Measurements from ENCODE around the gene HNRNPUL1.
A peak's percentile ranks its signal among the peaks of the same experiment; 100 is the strongest.

Gene HNRNPUL1

DNA sequence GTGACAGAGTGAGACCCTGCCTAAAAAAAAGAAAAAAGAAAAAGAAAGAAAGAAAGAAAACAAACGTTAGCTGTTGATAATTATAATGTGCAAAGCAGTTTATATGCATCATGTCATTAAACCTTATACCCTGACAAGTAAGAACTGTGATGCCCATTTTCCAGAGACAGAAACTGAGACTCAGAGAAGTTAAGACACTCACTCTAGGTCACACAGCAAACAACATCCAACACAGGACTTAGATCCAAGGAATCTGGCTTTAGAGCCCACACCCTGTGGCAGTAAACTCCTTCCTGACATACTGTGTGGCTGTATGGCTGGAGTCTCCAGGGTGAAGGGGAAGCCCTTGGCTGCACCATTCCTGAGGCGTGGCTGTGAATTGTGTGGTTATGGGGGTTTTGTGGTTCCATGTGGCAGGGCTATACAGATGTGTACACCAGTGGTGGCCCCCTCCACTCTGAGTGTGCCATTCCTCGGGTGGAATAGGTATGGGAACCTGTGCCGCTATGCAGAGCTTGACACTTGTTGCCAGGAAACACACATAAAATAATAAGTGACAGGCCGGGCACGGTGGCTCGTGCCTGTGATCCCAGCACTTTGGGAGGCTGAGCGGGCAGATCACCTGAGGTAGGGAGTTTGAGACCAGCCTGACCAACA is 29.5 kb upstream of the HNRNPUL1 start:
- no peak for DNase-seq

DNA sequence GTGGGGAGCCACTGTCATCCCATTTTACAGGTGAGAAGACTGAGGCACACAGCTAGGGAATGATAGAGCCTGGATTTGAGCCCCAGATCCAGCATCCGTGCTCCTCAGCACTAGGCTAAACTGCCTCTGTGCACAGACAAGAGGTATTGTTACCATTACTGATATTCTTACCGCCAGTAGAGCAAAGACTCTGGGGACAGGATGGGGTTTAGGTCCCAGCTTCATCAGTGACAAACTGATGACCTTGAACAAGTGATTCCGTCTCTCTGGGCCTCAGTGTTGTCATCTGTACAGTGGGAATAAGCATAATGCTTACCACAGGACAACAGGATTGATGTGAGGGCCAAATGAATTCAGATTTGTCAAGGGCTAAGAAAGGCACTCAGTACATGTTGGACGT is 28.7 kb upstream of the HNRNPUL1 start:
- DNase-seq: no peak

DNA sequence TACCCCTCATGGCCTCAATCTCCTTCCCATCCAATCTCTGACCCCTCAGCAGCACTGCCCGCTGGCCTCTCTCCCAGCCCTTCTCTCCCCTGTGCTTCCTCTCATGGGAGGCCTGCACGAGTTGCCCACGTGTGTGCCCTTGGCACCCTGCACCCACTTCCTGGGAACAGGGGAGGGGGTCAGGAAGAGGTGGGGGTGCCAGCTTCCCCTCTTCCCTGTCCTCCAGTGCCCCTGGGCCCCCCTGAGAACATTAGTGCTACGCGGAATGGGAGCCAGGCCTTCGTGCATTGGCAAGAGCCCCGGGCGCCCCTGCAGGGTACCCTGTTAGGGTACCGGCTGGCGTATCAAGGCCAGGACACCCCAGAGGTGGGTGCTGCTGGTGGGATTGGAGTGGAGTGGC is 25.9 kb upstream of the HNRNPUL1 start:
- no peak for DNase-seq

DNA sequence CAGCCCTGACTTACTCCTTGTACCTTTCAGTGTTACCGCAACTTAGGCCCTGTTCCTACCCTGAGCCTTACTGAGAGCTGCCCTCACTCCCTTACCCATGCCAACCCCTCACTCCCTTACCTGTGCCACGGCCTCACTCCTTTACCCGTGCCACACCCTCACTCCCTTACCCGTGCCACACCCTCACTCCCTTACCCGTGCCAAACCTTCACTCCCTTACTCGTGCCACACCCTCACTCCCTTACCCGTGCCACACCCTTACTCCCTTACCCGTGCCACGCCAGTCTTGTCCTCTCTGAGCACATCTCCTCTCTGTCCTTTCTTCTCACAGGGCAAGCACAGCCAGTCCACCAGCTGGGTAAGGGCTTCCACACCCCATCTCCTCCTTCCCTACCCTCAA is 24.8 kb upstream of the HNRNPUL1 start:
- no peak for DNase-seq

DNA sequence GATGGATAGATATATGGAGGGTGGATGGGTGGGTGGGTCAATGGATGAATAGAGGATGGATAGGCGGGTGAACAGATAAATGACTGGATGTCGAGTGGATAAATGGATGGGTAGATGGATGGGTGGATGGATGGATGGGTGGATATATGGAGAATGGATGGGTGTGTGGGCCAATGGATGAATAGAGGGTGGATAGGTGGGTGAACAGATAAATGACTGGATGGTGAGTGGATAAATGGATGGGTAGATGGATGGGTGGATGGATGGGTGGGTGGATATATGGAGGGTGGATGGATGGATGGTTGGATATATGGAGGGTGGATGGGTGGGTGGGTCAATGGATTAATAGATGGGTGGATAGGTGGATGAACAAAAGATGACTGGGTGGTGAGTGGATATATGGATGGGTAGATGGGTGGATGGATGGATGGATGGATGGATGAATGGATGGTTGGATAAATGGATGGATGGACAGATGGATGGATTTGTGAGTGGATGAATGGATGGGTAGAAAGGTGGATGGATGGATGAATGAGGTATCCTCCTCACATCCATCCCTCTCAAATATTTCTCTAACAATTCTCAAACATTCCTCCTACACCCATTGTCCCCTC is 24.1 kb upstream of the HNRNPUL1 start:
- no peak for DNase-seq

DNA sequence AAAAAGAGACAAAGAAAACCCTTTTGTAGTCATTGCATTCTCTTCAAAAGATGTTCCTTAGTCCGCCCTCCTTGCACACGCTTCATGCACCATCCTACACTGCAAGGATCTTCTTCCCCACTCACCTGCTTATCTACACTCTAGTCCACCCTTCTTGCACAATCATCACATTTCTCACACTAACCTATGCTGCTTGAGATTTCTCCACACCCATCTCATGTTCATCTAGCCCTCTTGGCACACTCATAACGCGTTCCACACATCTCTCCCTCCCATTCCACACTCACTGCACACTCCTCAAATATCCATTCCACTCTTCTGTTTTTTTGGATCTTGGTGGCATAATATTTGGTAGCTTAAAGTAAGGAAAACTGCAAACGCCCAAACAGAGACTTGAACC is 22.3 kb upstream of the HNRNPUL1 start:
- no peak for DNase-seq

DNA sequence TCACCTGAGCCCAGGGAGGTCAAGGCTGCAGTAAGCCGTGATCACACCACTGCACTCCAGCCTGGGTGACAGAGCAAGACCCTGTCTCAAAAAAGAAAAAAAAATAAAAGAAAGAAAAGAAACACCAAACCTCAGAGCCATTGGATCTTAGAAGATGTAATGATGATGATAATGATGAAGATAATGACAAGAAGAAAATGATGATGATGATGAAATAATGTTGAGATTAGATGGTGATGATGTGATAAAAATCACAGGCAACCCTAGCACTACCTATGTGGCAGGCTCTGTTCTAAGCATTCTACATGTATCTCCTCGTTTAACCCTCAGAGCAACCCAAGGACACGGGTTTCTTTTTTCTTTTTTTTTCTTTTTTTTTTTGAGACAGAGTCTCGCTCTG is 20.1 kb upstream of the HNRNPUL1 start:
- DNase-seq: no peak

DNA sequence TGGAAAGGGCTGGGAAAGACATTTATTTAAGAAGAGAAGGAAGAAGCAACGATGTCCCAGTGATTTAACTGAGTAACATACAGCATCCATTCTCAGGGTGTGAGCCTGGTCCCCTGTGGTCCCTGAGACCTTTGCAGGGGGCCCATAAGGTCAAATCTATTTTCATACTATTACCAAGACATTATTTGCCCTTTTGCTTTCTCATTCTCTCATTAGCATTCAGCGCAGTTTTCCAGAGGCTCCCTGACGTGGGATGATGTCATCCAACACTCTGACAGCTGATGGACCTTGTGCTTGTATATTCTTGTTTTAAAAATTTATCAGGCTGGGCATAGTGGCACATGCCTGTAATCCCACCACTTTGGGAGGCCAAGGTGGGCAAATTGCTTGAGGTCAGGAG is 18.3 kb upstream of the HNRNPUL1 start:
- DNase-seq: no peak

DNA sequence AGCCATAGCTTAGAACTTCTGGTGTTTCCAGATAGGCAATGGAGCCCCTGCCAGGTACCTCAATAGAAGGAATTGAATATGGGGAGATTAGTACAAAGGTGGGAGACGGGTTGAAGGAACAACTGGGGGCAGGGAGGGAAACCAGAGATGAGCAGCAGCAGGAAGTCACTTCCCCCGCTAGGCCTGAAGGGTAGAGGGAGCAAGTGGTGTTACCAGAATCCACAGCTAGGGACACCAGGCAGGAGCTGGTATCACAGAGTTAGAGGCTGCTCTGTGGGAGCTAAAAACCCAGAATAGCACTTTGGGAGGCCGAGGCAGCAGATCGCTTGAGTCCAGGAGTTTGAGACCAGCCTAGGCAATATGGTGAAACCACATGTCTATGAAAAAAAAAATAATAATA is 15.3 kb upstream of the HNRNPUL1 start:
- DNase-seq: no peak

DNA sequence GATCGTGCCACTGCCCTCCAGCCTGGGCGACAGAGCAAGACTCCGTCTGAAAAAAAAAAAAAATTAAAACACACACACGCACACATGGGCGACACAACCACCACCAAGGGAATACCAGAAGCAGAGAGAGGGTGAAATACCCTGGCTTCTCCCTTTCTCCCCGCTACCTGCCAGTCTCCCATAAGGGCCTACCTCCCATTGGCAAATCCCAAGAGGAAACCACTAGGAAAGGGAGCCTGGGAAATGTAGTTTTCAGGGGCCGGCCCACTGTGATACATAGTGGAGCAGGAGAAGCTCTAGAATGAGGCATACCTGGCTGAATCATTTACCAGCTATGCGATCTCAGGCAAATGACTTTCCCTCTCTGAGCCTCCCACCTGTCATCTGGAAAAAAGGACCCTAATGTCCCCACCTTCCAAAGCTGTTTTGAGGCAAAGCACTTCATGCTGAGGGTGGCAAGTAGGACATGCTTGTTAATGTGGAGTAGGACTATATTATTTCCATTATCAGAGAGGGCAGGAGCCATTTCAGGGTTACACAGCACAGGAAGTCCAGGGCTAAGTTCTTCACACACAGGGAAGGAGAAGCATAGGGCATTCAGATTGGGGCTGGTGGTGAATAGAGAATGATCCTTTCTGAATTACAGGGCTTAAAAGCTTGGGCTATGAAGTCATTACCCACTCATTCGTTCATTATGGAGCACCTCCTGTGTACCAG is 14.3 kb upstream of the HNRNPUL1 start:
- no peak for DNase-seq

DNA sequence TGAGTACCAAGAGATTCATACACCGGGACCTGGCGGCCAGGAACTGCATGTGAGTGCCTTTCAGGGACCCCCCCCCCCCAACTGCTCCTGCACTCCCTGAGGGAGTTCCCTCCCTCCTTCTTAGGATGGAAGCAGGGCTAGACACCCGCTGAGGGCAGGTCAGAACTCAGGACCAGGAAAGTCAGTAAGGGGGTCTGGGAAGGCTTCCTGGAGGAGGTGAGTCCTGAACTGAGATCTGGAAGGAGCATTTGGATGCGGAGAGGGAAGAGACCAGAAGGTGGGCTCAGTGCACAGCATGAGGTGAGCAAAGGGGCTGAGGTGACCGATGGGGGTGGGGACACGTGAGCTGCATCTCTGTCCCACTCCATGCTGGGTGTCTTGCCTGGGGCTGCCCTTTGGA is 10.5 kb upstream of the HNRNPUL1 start:
- no peak for DNase-seq

DNA sequence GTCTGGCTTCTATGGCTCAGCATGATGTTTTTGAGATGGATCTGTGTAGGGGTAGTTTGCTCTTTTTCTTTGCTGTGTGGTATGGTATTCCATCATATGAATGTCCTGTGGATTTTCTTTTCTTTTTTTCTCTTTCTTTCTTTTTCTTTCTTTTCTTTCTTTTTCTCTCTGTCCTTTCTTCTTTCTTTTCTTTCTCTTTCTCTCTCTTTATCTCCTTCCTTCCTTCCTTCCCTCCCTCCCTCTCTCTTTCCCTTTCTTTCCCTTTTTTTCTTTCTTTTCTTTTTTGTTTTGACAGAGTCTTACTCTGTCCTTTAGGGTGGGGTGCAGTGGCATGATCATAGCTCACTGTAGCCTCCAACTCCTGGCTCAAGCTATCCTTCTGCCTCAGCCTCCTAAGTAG is 9.0 kb upstream of the HNRNPUL1 start:
- no peak for DNase-seq

DNA sequence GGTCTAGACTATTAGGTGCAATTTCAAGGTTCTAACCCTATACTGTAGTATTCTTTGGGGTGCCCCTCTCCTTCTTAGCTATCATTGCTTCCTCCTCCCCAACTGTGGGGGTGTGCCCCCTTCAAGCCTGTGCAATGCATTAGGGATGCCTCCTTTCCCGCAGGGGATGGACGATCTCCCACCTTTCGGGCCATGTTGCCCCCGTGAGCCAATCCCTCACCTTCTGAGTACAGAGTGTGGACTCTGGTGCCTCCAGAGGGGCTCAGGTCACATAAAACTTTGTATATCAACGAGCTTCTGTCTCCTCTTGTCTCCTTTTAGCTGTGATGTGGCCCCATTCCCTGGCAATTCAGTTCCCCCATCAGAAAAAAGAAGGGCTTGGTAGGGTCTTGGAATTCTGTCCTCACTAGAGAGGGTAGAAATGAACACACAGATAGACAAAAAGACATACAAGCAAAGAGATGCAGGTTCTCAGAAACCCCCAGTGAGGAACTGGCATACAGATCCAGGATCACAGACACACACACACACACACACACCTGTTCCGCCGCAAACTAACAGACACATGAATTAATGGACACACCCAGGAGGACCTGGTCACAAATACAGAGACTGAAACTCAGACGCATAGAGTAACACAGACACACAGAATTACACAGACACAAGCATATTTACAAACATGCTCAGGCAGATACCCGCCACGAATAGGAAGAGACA is 2.5 kb upstream of the HNRNPUL1 start:
- no peak for DNase-seq

DNA sequence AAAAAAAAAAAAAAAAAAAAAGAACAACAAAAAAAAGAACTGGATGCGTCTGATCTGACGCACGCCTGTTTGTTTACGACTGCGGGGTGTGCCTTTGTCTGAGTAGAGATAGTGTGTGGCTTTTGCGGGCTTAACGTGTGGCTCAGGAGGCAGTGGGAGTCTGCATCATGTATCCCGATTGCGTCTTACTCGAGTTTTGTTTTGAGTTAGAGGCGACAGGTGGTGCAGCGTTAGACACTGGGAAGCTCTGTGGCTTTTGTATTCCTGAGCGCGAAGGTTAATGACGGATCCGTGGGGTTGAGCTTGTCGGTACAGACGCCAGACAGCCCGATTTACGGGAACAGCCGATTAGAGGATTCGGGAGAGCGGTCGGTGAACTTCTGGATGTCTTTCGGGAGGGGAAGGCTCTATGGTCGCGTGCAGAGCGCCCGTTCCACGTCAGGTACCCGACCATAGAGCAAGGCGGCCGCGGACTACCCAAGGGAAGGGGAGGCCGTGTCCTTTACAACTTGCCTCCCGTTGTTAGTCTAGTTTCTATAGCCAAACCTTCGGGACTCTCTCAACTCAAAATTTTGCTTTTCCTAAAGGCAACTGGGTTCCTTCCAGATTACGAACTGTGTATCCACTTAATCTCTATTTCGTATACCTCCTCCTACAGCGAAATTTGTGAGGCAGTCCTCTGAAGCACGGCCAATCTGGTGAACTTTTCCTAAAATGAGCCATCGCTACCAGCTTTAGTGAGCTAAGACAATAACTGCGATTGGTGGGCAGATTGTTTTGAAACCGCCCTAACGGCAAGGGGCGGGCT is 926 bp upstream of the HNRNPUL1 start:
- DNase-seq: peak; percentile 64

DNA sequence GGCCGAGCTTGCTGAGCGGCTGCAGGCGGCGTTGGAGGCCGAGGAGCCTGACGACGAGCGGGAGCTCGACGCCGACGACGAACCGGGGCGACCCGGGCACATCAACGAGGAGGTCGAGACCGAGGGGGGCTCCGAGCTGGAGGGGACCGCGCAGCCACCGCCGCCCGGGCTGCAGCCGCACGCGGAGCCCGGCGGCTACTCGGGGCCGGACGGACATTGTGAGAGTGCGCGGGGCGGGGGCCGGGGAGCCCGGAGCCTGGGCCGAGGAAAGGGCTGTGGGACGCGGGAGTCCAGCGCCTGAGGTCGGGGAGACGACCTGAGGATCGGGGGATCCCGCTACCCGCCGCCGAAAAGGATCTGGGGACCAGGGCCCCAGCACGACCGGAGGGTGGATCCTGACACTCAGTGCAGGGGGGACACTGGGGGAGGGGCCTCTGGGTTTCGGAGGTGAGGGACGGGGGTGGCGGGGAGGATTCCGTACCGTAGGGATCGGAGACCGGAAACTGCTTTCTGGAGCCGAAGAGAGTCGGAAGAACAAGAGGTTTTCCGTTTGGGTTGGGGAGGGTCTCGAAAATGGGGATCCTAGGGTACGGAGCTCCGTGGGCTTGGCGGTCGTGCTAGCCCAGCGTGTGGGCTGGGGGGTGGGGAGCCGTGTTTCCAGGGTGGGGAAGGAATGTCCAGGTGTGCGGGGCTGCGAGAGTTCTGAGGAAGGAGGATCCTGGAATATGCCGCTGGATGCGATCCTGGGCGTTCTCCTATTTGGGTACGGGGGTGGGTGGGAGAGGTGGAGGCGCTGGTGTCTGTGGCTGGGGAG is 616 bp downstream of the HNRNPUL1 start:
- DNase-seq: peak; percentile 59

DNA sequence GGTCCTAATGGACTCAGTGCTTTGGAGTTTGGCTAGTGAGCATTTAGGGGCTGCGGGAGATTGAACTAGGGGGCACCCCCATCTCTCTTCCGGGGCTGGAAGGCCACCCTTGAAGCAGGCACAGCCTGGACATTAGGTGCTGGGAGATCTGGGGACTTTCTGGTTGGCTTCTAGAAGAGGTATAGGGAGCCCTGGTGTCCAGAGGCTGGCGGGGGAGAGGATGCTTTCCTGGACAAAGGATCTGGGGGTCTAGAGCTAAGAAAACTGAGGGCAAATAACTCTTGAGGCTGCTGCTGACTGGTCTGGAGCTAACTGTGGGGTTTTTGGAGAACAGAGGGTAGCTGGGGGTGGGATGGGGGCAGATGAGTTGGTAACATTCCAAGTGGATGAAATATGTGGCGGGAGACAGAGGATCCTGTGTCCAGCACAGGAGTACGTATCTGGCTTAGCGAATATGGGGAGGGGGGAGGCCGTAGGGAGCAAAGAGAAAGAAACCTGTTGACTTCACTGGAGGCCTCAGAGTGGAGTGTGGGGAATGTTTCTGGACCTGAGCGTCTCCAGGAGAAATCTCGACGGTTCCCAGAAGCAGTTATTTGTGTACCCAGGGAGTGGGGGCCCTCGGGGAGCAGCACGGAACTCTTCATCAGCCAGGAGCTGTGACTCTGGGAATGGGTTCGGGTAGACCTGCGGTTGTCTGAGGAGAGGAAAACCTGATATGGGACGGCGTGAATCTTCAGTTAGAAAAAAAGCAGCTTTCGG is 1.4 kb downstream of the HNRNPUL1 start:
- DNase-seq: peak; percentile 17

DNA sequence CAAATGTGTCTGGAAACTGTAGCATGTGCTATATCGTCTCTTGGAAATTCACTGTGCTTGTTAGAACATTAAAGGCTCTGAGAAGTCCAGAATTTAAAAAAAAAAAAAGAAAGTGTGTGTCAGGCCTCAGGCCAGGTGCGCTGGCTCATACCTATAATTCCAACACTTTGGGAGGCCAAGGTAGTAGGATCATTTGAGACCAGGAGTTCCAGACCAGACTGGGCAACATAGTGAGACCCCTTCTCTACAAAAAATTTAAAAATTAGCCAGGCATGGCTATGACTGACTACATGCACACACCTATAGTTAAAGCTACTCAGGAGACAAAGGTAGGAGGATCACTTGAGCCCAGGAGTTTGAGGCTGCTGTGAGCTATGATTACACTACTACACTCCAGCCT is 4.9 kb downstream of the HNRNPUL1 start:
- no peak for DNase-seq

DNA sequence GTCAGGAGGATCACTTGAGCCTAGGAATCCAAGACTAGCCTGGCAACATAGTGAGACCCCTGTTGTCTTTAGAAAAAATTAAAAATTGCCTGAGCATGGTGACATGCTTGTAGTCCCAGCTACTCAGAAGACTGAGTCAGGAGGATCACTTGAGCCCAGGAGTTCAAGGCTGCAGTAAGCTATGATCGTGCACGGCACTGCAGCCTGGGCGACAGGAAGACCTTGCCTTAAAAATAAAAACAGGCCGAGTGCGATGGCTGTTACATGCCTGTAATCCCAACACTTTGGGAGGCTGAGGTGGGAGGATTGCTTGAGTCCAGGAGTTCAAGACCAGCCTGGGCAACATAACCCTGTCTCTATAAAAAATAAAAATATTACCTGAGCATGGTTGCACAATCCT is 5.4 kb downstream of the HNRNPUL1 start:
- DNase-seq: no peak

DNA sequence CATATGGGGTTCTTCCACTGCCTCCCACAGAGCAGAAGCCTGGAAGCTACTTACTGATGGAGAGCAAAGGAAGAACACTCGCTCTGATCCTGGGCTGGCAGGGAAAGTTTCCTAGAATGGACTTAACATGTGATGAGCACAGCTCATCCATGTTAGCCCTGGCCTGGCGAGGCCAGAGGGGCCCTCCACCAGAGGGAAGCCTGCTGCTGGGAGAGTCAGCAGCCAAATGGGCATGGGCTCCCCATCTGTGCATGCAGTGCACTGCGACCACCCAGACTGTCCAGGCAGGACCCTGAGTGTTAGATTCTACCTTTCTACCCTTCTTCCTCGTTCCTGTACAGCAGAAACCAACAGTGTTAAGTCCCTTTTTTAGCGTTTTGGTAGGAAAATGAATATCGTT is 8.9 kb downstream of the HNRNPUL1 start:
- no peak for DNase-seq

DNA sequence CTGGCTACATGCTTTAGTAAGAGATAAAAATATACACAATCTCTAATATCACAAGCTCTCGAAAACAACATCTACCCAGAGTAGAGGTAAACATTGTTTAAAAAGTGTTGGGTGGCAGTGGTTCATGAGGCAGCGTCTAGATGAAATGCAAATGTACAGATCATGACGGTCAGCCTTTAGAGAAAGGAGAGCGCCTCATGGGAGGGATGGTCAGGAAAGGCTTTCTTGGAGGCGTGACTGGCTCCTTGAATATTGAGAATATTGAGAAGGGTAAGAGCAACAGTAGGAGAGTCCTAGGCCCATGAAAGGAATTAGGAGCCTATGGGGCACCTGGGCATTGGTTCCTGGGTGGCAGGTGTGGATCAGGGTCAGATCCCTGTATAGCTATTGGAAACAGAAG is 10.6 kb downstream of the HNRNPUL1 start:
- DNase-seq: no peak

DNA sequence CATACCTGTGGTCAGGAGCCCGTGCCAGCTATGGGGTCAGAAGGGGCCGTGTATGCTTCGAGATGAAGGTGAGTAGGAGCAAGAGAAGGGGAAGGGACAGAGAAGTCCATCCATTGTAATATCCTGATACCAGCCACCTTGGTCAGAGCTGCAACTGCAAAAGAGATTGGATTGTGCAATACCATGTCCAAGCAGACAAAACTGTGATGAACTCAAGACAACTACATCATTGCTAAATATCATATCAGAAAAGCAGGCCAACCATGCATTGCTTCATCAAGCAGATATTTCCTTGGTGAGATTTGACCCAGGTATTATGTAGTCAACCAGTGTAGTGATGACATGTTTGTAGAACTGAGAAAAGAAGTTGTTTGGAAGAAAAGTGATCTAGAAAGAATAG is 12.1 kb downstream of the HNRNPUL1 start:
- no peak for DNase-seq

Measured in activated CD8-positive, alpha-beta memory T cell treated with anti-CD3 and anti-CD28 coated beads, Interleukin-2, amount 50 U/mL, for 4 hours (primary cell).